ENCODE results near the gene TTL. TPM values are rescaled to one million over a fixed set of nuclear protein-coding genes. Genes with fewer than 3 reads are reported as not detected.
A peak's percentile ranks its signal among the peaks of the same experiment; 100 is the strongest.

Gene TTL
- total RNA-seq, 1 donor from 2014 or later = 126 TPM

DNA sequence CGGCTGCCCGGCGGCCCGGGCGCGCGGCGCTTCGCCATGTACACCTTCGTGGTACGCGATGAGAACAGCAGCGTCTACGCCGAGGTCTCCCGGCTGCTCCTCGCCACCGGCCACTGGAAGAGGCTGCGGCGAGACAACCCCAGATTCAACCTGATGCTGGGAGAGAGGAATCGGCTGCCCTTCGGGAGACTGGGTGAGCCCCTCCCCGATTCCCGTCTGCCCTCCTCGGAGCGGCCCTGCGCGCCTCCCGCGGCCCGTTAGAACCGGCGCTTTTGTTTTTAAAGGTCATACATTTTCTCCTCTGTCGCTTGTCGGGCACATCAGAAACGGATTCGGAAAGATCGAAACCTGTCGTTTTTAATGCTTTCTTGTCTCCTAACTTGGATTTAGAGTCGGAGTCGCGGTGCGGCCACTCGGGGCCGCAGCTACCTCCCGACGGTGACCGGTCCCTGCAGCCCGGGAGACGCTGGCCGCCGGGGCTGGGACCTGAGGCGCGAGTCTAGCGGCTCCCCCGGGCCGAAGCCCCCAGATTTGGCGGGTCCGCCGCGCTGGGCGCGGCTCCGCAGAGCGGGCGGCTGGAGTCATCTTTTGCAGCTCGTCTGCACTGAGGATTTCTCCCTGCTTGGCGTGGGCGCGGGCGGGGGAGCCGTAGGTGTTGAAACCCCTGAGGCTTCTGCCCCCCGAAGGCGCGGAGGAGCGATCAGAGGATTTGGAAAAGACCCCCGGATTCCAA is 519 bp downstream of the TTL start:
- Mint-ChIP-seq H3K4me3 (ENCODE audit: unreplicated experiment) (peak overlapping the region; percentile 96), H3K36me3 (ENCODE audit: unreplicated experiment) (no peaks in the 10 kb centered on the region), H3K27ac (ENCODE audit: unreplicated experiment) (peak overlapping the region; percentile 97), H3K27me3 (ENCODE audit: unreplicated experiment) (peaks cover 12% of the 10 kb centered on the region), H3K4me1 (ENCODE audit: low read depth, unreplicated experiment) (peaks cover 23% of the 10 kb centered on the region), H3K9me3 (ENCODE audit: unreplicated experiment) (peaks cover 14% of the 10 kb centered on the region)
- DNase-seq = peak; percentile 50
- TF ChIP-seq, protein P1, sequence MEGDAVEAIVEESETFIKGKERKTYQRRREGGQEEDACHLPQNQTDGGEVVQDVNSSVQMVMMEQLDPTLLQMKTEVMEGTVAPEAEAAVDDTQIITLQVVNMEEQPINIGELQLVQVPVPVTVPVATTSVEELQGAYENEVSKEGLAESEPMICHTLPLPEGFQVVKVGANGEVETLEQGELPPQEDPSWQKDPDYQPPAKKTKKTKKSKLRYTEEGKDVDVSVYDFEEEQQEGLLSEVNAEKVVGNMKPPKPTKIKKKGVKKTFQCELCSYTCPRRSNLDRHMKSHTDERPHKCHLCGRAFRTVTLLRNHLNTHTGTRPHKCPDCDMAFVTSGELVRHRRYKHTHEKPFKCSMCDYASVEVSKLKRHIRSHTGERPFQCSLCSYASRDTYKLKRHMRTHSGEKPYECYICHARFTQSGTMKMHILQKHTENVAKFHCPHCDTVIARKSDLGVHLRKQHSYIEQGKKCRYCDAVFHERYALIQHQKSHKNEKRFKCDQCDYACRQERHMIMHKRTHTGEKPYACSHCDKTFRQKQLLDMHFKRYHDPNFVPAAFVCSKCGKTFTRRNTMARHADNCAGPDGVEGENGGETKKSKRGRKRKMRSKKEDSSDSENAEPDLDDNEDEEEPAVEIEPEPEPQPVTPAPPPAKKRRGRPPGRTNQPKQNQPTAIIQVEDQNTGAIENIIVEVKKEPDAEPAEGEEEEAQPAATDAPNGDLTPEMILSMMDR (IDR thresholded peaks at IDR 0.05; ENCODE audit: partially characterized antibody, unreplicated experiment) = no peak

DNA sequence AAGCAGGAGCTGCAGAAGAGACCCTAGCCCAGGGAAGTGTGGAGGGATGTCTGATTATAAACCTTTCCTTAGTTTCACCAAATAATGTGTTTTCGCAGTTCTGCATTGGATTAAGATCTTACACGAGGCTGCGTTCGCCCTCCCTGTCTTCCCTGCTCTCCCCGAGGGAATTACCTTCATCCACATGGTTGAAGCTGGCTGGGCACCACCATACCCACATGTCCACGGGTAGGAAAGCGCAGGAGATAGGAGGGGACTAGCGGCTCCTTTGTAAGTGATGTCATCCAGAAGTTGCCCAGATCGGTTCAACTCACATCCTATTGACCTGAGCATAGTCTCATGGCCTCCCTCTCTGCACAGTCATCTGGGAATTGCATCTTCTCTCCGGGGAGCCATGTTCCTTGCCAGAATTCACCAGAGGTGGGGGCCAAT is 1.1 kb downstream of the TTL start:
- TF ChIP-seq, protein P1 (IDR thresholded peaks at IDR 0.05; ENCODE audit: partially characterized antibody, unreplicated experiment) = no peak
- H3K27me3 Mint-ChIP-seq (ENCODE audit: unreplicated experiment) = peaks cover 12% of the 10 kb centered on the region
- peak; percentile 42 for DNase-seq
- H3K36me3 Mint-ChIP-seq (ENCODE audit: unreplicated experiment) = no peaks in the 10 kb centered on the region
- H3K4me1 Mint-ChIP-seq (ENCODE audit: low read depth, unreplicated experiment) = peaks cover 25% of the 10 kb centered on the region
- H3K27ac Mint-ChIP-seq (ENCODE audit: unreplicated experiment) = peak overlapping the region; percentile 79
- H3K9me3 Mint-ChIP-seq (ENCODE audit: unreplicated experiment) = peaks cover 14% of the 10 kb centered on the region
- H3K4me3 Mint-ChIP-seq (ENCODE audit: unreplicated experiment) = peak overlapping the region; percentile 94

DNA sequence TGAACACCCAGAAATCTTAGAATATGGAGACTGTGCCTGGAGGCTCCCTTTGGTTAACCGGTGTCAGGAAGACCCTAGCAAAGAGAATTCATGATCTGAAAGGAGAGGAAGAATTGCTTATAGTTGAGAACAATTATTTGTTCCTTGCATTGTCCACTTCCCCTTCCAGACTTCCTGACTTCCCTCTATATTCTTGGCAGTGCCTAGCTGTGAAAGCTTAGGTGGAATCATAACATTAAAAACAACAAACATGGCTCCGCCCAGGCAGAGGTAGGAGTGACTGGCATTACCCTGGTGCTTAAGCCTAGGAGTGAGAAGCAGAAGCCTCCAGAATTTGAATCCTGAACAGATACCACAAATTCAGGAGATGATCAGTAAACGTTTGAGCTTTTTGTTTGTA is 1.9 kb downstream of the TTL start:
- H3K36me3 Mint-ChIP-seq (ENCODE audit: unreplicated experiment) = no peaks in the 10 kb centered on the region
- no peak for DNase-seq
- H3K4me3 Mint-ChIP-seq (ENCODE audit: unreplicated experiment) = peak overlapping the region; percentile 94
- H3K27me3 Mint-ChIP-seq (ENCODE audit: unreplicated experiment) = peaks cover 12% of the 10 kb centered on the region
- TF ChIP-seq, protein P1 (IDR thresholded peaks at IDR 0.05; ENCODE audit: partially characterized antibody, unreplicated experiment) = no peak
- peaks cover 14% of the 10 kb centered on the region for H3K9me3 Mint-ChIP-seq (ENCODE audit: unreplicated experiment)
- H3K4me1 Mint-ChIP-seq (ENCODE audit: low read depth, unreplicated experiment) = peaks cover 26% of the 10 kb centered on the region
- peak overlapping the region; percentile 79 for H3K27ac Mint-ChIP-seq (ENCODE audit: unreplicated experiment)

DNA sequence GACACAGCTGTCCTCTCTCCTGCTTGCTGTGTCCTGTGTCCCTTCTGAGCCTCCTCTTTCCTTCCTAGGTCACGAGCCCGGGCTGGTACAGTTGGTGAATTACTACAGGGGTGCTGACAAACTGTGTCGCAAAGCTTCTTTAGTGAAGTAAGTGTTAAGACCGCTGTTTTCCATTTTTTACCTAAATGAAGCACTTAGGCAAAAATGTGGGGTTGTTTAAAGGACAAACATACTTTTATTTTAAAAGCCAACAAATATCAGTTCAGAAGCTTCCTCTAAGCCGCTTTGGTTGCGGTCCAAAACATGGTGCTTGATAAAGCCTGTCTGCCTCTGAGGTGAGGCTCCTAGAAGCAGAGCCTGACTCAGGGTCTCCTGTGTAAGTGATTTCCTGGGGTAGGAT is 3.9 kb downstream of the TTL start:
- H3K4me3 Mint-ChIP-seq (ENCODE audit: unreplicated experiment) = peak overlapping the region; percentile 87
- peaks cover 22% of the 10 kb centered on the region for H3K4me1 Mint-ChIP-seq (ENCODE audit: low read depth, unreplicated experiment)
- H3K27ac Mint-ChIP-seq (ENCODE audit: unreplicated experiment) = peak overlapping the region; percentile 45
- H3K36me3 Mint-ChIP-seq (ENCODE audit: unreplicated experiment) = no peaks in the 10 kb centered on the region
- TF ChIP-seq, protein P1 (IDR thresholded peaks at IDR 0.05; ENCODE audit: partially characterized antibody, unreplicated experiment) = no peak
- peaks cover 7% of the 10 kb centered on the region for H3K27me3 Mint-ChIP-seq (ENCODE audit: unreplicated experiment)
- no peak for DNase-seq
- peaks cover 8% of the 10 kb centered on the region for H3K9me3 Mint-ChIP-seq (ENCODE audit: unreplicated experiment)

DNA sequence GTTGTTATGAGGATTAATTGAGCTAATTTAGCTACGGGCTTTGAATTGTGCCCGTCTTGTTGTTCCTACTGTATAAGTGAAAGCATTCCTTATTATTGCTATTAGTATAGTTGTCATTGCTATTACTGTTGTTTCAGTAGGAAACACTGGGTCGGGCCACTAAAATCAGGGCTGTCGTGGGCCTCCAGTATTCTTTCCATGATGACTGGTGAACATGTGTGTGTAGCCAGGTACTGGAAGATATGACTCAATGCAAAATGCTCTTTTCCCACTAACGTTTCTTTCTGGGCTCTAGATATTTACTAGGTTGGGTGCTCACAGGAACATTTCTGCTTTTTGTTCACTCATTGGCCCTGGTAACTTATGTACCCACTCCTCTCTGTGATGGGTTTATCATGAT is 4.9 kb downstream of the TTL start:
- H3K36me3 Mint-ChIP-seq (ENCODE audit: unreplicated experiment) = no peaks in the 10 kb centered on the region
- H3K27ac Mint-ChIP-seq (ENCODE audit: unreplicated experiment) = no peak overlapping the region
- H3K4me1 Mint-ChIP-seq (ENCODE audit: low read depth, unreplicated experiment) = peaks cover 24% of the 10 kb centered on the region
- peaks cover 4% of the 10 kb centered on the region for H3K27me3 Mint-ChIP-seq (ENCODE audit: unreplicated experiment)
- no peak for DNase-seq
- TF ChIP-seq, protein P1 (IDR thresholded peaks at IDR 0.05; ENCODE audit: partially characterized antibody, unreplicated experiment) = no peak
- peaks cover 4% of the 10 kb centered on the region for H3K9me3 Mint-ChIP-seq (ENCODE audit: unreplicated experiment)
- no peak overlapping the region for H3K4me3 Mint-ChIP-seq (ENCODE audit: unreplicated experiment)
